ENCODE measurements around the gene RCSD1.
A peak's percentile ranks its signal among the peaks of the same experiment; 100 is the strongest.
"Not testable (repeated sequence)": the region's sequence is repeated elsewhere in the genome, so short reads cannot be mapped to it uniquely, and the experiment has no call there.

The RCSD1 gene

GRCh38 chr1:167718914-167719691 is 89.1 kb downstream of the RCSD1 start:
- TF ChIP-seq CTCF (IDR thresholded peaks at IDR 0.05; ENCODE audit: low read length, missing control alignments): no peak
- no peak for DNase-seq (ENCODE audit: low read depth)
- H3K4me3 ChIP-seq (replicated peaks; ENCODE audit: low read depth, low read length): no peak overlapping the region

- DNase-seq (ENCODE audit: low read depth); H3K4me3 ChIP-seq (replicated peaks; ENCODE audit: low read depth, low read length): not testable (repeated sequence)
Observed at GRCh38 chr1:167719715-167720421, 89.8 kb downstream of the RCSD1 start.

GRCh38 chr1:167720965-167721616 is 91.1 kb downstream of the RCSD1 start:
- peak; percentile 63 for DNase-seq (ENCODE audit: low read depth)
- TF ChIP-seq CTCF (IDR thresholded peaks at IDR 0.05; ENCODE audit: low read length, missing control alignments): peak; percentile 56
- H3K4me3 ChIP-seq (replicated peaks; ENCODE audit: low read depth, low read length): peak overlapping the region; percentile 66

DNA sequence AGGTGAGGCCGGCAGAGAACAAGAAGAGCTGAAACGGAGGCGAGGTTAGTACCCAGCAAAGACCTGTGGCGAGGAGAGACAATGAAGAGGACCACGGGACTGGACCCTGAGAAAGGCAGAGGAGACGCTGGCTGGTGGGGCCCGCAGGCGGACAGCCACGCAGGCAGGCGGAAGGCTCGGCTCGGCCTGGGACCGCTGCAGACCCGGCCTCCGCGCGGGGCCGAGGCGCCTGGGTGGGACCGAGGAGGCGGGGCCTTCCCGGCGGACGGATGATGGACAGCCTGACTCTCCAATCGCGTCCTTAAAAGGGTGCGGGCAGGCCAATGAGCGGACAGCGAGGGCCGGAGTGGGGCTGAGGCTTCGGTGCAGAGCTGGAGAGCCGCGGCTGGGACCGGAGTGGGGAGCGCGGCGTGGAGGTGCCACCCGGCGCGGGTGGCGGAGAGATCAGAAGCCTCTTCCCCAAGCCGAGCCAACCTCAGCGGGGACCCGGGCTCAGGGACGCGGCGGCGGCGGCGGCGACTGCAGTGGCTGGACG is 91.7 kb downstream of the RCSD1 start, which contains the start of gene MPZL1:
Gene MPZL1, plus strand, starts transcription at position 366 of the 535 bp plus-strand sequence. CDS start 170 bp downstream, outside the sequence.
- peak; percentile 95 for DNase-seq (ENCODE audit: low read depth)
- no peak for TF ChIP-seq CTCF (IDR thresholded peaks at IDR 0.05; ENCODE audit: low read length, missing control alignments)
- H3K4me3 ChIP-seq (replicated peaks; ENCODE audit: low read depth, low read length): peak within 1 kb of the TSS; percentile 66

- peak overlapping the region; percentile 66 for H3K4me3 ChIP-seq (replicated peaks; ENCODE audit: low read depth, low read length)
- peak; percentile 22 for DNase-seq (ENCODE audit: low read depth)
- no peak for TF ChIP-seq CTCF (IDR thresholded peaks at IDR 0.05; ENCODE audit: low read length, missing control alignments)
Observed at GRCh38 chr1:167722152-167722869, 92.3 kb downstream of the RCSD1 start.

DNA sequence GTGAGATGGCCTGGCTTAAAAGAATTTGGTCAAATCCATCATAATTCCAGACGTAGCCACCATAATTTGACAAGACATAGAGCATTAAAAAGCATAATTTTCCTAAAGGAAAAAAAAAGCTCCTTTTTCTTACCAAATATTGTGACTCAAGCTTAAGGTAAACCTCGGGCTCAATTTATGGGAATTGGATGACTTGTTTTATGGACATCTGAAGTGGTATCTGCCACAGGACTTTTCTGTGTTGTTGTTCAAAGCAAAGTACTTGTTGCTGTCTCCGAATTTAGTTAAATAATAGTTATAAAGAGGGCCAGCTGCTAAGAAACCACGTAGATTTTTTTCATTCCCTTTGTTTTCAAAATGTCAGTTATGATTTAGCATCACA is 92.8 kb downstream of the RCSD1 start:
- no peak for DNase-seq (ENCODE audit: low read depth)
- peak overlapping the region; percentile 66 for H3K4me3 ChIP-seq (replicated peaks; ENCODE audit: low read depth, low read length)
- TF ChIP-seq CTCF (IDR thresholded peaks at IDR 0.05; ENCODE audit: low read length, missing control alignments): no peak
